Fibroblast of lung (primary cell): Measurements from ENCODE around the gene LFNG. TPM values are rescaled to one million over a fixed set of nuclear protein-coding genes. Genes with fewer than 3 reads are reported as not detected.

Source experiments
- DNase-seq, 2 donors: peaks; one replicate each; pipeline versions ENCODE4 v3.0.0 to v3.0.0-alpha.2; 2010; ENCODE audit warnings: low read depth in 2 of 2
- H2AFZ ChIP-seq: 2 replicates; pipeline ENCODE4 v1.5.1; 2012; ENCODE audit warnings: low read length, control low read depth, inconsistent platforms
- H3K27ac ChIP-seq: 2 replicates; pipeline ENCODE4 v1.5.1; 2011; ENCODE audit warnings: low read length, control low read depth; ENCODE audit not compliant: insufficient read depth
- H3K27me3 ChIP-seq: 2 replicates; pipeline ENCODE4 v1.5.1; 2011; ENCODE audit warnings: mild to moderate bottlenecking, low read length; ENCODE audit not compliant: control insufficient read depth, insufficient read depth
- H3K36me3 ChIP-seq: 2 replicates; pipeline ENCODE4 v1.5.1; 2011; ENCODE audit warnings: low read length; ENCODE audit not compliant: control insufficient read depth, insufficient read depth
- H3K4me1 ChIP-seq: 2 replicates; pipeline ENCODE4 v1.5.1; 2011; ENCODE audit warnings: low read length; ENCODE audit not compliant: control insufficient read depth, insufficient read depth; ENCODE audit errors: extremely low read depth
- H3K4me2 ChIP-seq: 2 replicates; pipeline ENCODE4 v1.5.1; 2011; ENCODE audit warnings: low read length, control low read depth; ENCODE audit not compliant: insufficient read depth; ENCODE audit errors: extremely low read depth
- H3K4me3 ChIP-seq, 4 experiments: fragments of 200-600 bp in 1 of 4; sonication (generic) in 1 of 4; replicated peaks in 1 of 4; 2 replicates each; pipeline ENCODE4 v1.5.1; 2011 to 2016; ENCODE audit warnings: low read length in 4 of 4, low read depth in 3 of 4, mild to moderate bottlenecking in 3 of 4, control low read depth in 2 of 4, inconsistent platforms in 1 of 4, mixed read lengths in 1 of 4; ENCODE audit not compliant: insufficient read depth in 1 of 4; ENCODE audit errors: control extremely low read depth in 1 of 4
- H3K79me2 ChIP-seq: 2 replicates; pipeline ENCODE4 v1.5.1; 2012; ENCODE audit warnings: mild to moderate bottlenecking, low read length, inconsistent platforms; ENCODE audit not compliant: control insufficient read depth, insufficient read depth
- H3K9ac ChIP-seq: 2 replicates; pipeline ENCODE4 v1.5.1; 2011; ENCODE audit warnings: mild to moderate bottlenecking, low read length, control low read depth; ENCODE audit not compliant: insufficient read depth
- H3K9me3 ChIP-seq: 2 replicates; pipeline ENCODE4 v1.5.1; 2012; ENCODE audit warnings: low read depth, low read length; ENCODE audit not compliant: control insufficient read depth, insufficient read depth
- H4K20me1 ChIP-seq: 2 replicates; pipeline ENCODE4 v1.5.1; 2011; ENCODE audit warnings: low read length; ENCODE audit not compliant: control insufficient read depth, insufficient read depth; ENCODE audit errors: extremely low read depth
- CTCF ChIP-seq, 2 donors: IDR thresholded peaks in 1 of 2; conservative IDR thresholded peaks in 1 of 2; 1 replicate in 1 of 2; 2 replicates in 1 of 2; pipeline ENCODE4 v1.5.1; 2011 to 2012; ENCODE audit warnings: low read length in 2 of 2, control low read depth in 1 of 2, inconsistent platforms in 1 of 2, low read depth in 1 of 2, mild to moderate bottlenecking in 1 of 2
- EZH2 ChIP-seq: IDR thresholded peaks from 2 replicates; pipeline ENCODE4 v1.5.1; 2012; ENCODE audit warnings: low read length, control low read depth, mild to moderate bottlenecking; ENCODE audit errors: missing control alignments
- polyA plus RNA-seq, 2 donors: library from polyadenylated mRNA; depleted of rRNA in 1 of 2; stranded (reverse) in 1 of 2; unstranded in 1 of 2; fragments of >200 nt; gene quantifications; 2 replicates each; pipeline ENCODE4 v1.2.1, GENCODE V29; 2011 to 2012; ENCODE audit warnings: missing spikeins in 1 of 2
- total RNA-seq: library from RNA; depleted of rRNA; stranded (reverse); fragments of >200 nt; gene quantifications from 2 replicates; pipeline ENCODE4 v1.2.1, GENCODE V29; 2014

The LFNG gene
- total and polyA plus RNA-seq, 2 donors (not counting 1 experiment from before 2014, with no cell fraction given) = 0.33 to 3.5 TPM

GRCh38 chr7:2473496-2474180, 45.9 kb upstream of the LFNG start:
- Histone ChIP-seq H3K79me2 (no peaks in the 10 kb centered on the region), H3K9ac (no peak overlapping the region), H3K4me1 (peaks cover 16% of the 10 kb centered on the region), H3K36me3 (no peaks in the 10 kb centered on the region), H3K9me3 (no peaks in the 10 kb centered on the region), H4K20me1 (no peaks in the 10 kb centered on the region), H3K27me3 (no peaks in the 10 kb centered on the region), H3K4me3 (no peak overlapping the region), H3K4me2 (no peak overlapping the region), H2AFZ (no peak overlapping the region), H3K27ac (no peak overlapping the region)
- DNase-seq = no peak
- no peak for TF ChIP-seq CTCF (conservative IDR thresholded peaks at IDR 0.05 in 1 of 2, IDR thresholded peaks at IDR 0.05 in 1 of 2; ENCODE audit: low read depth in 1 of 2, low read length in 2 of 2)
- no peak for TF ChIP-seq EZH2

GRCh38 chr7:2474224-2474623, 45.4 kb upstream of the LFNG start:
- TF ChIP-seq CTCF (conservative IDR thresholded peaks at IDR 0.05 in 1 of 2, IDR thresholded peaks at IDR 0.05 in 1 of 2; ENCODE audit: low read depth in 1 of 2, low read length in 2 of 2) (no peak), EZH2 (no peak)
- Histone ChIP-seq H4K20me1 (no peaks in the 10 kb centered on the region), H3K4me2 (no peak overlapping the region), H3K27ac (no peak overlapping the region), H3K9ac (no peak overlapping the region), H3K4me3 (no peak overlapping the region), H2AFZ (no peak overlapping the region), H3K27me3 (no peaks in the 10 kb centered on the region), H3K9me3 (no peaks in the 10 kb centered on the region), H3K79me2 (no peaks in the 10 kb centered on the region), H3K36me3 (no peaks in the 10 kb centered on the region), H3K4me1 (peaks cover 16% of the 10 kb centered on the region)
- DNase-seq = no peak

GRCh38 chr7:2474813-2475677, 44.5 kb upstream of the LFNG start:
- no peak for TF ChIP-seq CTCF (conservative IDR thresholded peaks at IDR 0.05 in 1 of 2, IDR thresholded peaks at IDR 0.05 in 1 of 2; ENCODE audit: low read depth in 1 of 2, low read length in 2 of 2)
- TF ChIP-seq EZH2 = no peak
- Histone ChIP-seq H3K4me3 (no peak overlapping the region), H3K9ac (no peak overlapping the region), H3K4me2 (no peak overlapping the region), H3K9me3 (no peaks in the 10 kb centered on the region), H3K4me1 (peaks cover 16% of the 10 kb centered on the region), H3K27me3 (peaks cover 2% of the 10 kb centered on the region), H2AFZ (no peak overlapping the region), H4K20me1 (no peaks in the 10 kb centered on the region), H3K27ac (no peak overlapping the region), H3K36me3 (no peaks in the 10 kb centered on the region), H3K79me2 (no peaks in the 10 kb centered on the region)
- no peak for DNase-seq
